DND-41 (cell line): Measurements from ENCODE around the gene PIGX.

Source experiments
- CTCF ChIP-seq: IDR thresholded peaks from 2 replicates; pipeline ENCODE4 v1.5.1; 2012; ENCODE audit warnings: borderline replicate concordance, low read length, moderate library complexity, mild to moderate bottlenecking; ENCODE audit not compliant: poor library complexity, severe bottlenecking; ENCODE audit errors: extremely low read depth
- EZH2 ChIP-seq: IDR thresholded peaks from 3 replicates; pipeline ENCODE4 v1.6.1; 2012; ENCODE audit warnings: borderline replicate concordance, low read depth, mild to moderate bottlenecking, moderate library complexity, low read length, inconsistent platforms; ENCODE audit not compliant: severe bottlenecking

- TF ChIP-seq CTCF (no peak), EZH2 (no peak)
Measured at GRCh38 chr3:196700801-196701200, 11.4 kb upstream of the PIGX start.
